Neural progenitor cell (in vitro differentiated cells): Measurements from ENCODE around the gene MGMT.

Source experiments
- EZH2phosphoT487 ChIP-seq: fragments of 200-600 bp; sonication (generic); IDR thresholded peaks from 2 replicates; pipeline ENCODE4 v1.6.1; 2017; ENCODE audit warnings: antibody characterized with exemption
- TF ChIP-seq, protein P1 (sequence below): fragments of 200-600 bp; sonication (generic); IDR thresholded peaks from 2 replicates; pipeline ENCODE4 v1.5.1; 2017; ENCODE audit warnings: antibody characterized with exemption, mild to moderate bottlenecking

GRCh38 chr10:129713659-129714265 is 246.7 kb downstream of the MGMT start:
- TF ChIP-seq EZH2phosphoT487: no peak
- TF ChIP-seq, protein P1, sequence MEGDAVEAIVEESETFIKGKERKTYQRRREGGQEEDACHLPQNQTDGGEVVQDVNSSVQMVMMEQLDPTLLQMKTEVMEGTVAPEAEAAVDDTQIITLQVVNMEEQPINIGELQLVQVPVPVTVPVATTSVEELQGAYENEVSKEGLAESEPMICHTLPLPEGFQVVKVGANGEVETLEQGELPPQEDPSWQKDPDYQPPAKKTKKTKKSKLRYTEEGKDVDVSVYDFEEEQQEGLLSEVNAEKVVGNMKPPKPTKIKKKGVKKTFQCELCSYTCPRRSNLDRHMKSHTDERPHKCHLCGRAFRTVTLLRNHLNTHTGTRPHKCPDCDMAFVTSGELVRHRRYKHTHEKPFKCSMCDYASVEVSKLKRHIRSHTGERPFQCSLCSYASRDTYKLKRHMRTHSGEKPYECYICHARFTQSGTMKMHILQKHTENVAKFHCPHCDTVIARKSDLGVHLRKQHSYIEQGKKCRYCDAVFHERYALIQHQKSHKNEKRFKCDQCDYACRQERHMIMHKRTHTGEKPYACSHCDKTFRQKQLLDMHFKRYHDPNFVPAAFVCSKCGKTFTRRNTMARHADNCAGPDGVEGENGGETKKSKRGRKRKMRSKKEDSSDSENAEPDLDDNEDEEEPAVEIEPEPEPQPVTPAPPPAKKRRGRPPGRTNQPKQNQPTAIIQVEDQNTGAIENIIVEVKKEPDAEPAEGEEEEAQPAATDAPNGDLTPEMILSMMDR: no peak
